ENCODE data around the gene KLHL17.
"Not testable (repeated sequence)": the region's sequence is repeated elsewhere in the genome, so short reads cannot be mapped to it uniquely, and the experiment has no call there.

The KLHL17 gene

DNA sequence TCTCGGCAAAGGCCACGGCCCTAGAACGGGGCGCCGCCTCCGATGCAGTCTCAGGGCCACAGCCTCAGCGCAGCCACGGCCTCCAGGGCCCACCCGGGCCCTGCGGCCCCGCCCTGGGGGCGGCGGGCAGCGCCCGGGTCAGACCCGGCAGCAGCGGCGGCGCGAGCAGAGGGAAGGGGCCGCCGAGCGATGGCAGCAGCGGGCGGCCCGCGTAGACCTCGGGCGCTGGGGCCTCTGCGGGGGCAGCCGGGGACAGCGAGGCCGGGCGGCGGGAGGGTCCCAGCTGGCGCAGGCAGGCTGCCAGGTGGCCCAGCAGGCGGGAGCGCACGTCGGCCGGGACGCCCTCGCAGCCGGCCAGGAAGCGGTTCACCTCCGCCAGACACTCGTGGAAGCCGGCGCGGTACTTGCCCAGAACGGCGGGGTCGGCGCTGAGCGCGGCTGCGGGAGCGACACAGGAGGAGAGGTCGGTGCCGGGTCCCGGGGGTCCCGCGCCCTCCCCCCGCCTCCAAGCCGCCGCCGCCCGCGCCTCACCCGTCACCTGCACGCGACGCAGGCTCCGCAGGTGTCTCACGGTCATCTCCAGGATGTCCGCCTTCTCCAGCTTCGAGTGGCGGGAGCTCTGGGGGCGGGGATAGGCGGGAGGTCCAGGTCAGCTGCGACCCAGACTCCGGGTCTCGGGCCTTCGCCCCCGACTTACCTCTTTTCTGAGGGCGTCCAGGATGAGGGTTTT is 38.8 kb downstream of the KLHL17 start:
- no peak for DNase-seq (ENCODE audit: low read depth in 1 of 2, low spot score in 1 of 2)

DNA sequence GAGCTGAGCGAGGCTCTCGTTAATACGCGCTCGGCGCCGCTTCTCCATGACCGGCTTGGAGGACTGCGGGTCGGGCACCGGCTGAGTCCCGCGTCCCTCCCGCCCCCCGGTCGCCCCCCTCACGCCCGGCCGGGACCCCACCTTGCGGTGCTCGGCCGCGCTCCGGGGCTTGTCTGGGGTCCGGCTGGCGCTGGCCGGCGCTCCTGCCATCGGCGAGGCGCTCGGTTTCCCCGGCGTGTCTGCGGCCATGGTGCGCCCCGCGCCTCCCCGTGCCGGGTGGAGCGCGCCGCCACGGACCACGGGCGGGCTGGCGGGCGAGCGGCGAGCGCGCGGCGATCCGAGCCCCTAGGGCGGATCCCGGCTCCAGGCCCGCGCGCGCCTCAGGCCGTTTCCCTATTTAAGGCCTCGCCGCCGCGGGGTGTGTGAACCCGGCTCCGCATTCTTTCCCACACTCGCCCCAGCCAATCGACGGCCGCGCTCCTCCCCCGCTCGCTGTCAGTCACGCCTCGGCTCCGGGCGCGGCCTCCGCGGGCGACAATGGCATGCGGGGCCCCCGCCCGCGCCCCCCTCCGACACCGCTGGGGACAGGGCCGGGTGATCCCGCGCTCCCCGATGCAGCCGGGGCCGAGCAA is 39.5 kb downstream of the KLHL17 start, which contains the start of gene HES4:
HES4 (minus strand) TSS at position 373 of the 632 bp plus-strand sequence; CDS start at position 249, 124 bp downstream.
- peak in 1 of 2 donors; percentile 42 for DNase-seq (ENCODE audit: low read depth in 1 of 2, low spot score in 1 of 2)

DNA sequence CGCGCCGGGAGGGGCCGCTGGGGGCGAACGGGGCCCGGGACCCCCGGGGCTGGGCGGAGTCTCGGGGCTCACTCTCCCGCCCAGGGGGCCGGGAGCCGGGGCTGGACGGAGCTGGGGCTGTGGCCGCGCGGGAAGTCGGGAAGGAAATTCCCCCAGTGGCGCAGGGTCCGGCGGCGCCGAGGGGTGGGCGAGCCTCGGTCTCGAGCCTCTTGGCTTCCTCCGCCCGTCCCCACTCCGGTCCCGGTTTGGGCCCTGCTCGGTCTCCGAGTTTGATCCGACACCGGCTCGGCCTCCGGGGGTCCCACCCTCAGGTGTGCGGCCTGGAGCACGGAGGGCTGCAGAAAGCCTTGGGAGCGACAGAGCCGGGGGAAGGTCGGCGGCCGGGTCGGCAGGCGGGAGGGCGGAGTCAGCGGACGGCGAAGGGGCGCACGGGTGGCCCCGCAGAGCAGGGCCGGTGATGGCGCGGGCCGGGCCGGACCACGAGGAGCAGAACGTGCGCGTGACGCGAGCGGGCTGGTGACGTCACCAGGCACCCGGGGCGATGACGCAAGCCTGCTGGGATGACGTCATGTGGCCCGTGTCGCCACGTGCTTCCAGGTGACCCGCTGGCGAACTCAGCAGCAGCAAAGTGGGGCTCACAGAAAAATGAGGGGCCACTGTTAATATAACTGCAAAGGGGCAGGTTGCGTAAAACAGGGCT is 40.1 kb downstream of the KLHL17 start:
- DNase-seq (ENCODE audit: low read depth in 1 of 2, low spot score in 1 of 2), result peak; percentile 25 to 55

GRCh38 chr1:1001057-1001783 is 40.8 kb downstream of the KLHL17 start:
- DNase-seq (ENCODE audit: low read depth in 1 of 2, low spot score in 1 of 2), result no peak

- no peak for DNase-seq (ENCODE audit: low read depth in 1 of 2, low spot score in 1 of 2)
Observed at GRCh38 chr1:1003618-1004419, 43.4 kb downstream of the KLHL17 start.

DNA sequence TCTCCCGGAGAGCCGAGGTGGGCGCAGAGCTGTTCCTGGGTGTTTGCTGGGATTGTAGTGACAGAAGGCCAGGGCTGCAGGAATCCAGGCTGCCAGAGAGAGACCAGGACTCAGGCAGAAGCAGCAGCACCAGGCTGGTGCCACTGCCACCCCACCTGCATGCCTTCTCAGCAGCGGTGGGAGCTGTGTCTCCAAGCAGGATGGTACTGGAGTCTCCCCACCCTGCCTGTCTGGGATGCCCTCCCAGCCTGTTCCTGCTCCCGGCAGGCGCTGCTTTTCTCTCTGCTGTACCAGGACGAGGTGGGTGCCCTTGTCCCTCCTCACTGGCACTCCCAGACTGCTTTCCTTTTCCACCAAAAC is 44.0 kb downstream of the KLHL17 start:
- DNase-seq (ENCODE audit: low read depth in 1 of 2, low spot score in 1 of 2), result no peak

DNA sequence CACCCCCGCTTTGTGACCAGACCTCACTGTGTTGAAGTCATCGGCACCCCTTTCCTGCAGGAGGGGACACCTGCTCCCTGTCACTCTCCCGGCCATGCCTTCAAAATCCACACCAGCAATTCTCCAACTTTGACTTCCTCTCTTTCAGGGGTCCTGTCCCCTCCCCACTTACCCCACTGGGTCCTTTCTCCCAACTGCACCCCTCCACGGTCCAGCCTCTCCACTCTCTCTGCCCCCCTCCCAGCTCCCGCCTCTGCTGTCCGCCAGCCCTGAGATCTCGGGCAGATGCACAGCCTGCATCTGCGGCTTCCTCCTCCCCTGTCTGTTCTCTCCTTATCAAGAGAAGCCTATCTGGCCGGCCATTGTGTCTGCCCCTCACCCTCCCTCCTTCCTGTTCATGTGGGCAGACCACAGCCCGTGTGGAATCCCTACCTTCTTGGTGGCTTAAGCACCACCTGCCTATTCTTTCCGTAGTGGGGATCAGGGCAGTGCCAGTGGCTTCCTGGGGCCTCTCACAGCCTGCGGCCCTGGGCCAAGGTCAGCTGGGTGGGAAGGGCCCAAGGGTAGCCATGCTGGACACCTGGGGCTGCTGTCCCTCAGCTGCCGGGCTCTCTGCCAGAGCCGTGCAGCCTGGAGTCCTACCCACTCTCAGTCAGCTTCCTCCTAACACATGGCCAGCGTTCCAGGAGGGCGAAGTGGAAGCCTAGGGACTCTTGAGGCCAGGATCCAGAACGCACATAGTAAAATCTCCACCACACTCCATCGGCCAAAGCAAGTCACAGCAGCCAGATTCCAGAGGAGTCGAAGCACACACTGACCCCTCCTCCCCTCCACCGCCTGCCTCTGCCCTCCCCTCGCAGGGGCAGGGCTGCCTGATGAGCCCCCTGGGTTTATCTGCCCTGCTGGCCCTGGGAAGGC is 44.7 kb downstream of the KLHL17 start:
- DNase-seq (ENCODE audit: low read depth in 1 of 2, low spot score in 1 of 2), result no peak

- no peak for DNase-seq (ENCODE audit: low read depth in 1 of 2, low spot score in 1 of 2)
Observed at GRCh38 chr1:1005774-1006304, 45.5 kb downstream of the KLHL17 start.

GRCh38 chr1:1006305-1007159 is 46.1 kb downstream of the KLHL17 start:
- no peak for DNase-seq (ENCODE audit: low read depth in 1 of 2, low spot score in 1 of 2)

DNA sequence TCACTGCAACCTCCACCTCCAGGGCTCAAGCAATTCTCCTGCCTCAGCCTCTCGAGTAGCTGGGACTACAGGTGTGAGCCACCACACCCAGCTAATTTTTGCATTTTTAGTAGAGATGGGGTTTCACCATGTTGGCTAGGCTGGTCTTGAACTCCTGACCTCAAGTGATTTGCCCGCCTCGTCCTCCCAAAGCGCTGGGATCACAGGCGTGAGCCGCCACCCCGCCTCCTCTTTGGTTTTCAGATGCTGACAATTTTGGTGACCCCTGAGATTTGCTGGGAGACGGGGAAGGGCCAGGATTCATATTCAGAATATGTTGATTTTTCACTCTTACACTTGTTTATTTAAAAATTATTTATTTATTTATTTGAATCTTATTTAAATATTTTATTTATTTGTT is 49.7 kb downstream of the KLHL17 start:
- not testable (repeated sequence) for DNase-seq (ENCODE audit: low read depth in 1 of 2, low spot score in 1 of 2)

DNA sequence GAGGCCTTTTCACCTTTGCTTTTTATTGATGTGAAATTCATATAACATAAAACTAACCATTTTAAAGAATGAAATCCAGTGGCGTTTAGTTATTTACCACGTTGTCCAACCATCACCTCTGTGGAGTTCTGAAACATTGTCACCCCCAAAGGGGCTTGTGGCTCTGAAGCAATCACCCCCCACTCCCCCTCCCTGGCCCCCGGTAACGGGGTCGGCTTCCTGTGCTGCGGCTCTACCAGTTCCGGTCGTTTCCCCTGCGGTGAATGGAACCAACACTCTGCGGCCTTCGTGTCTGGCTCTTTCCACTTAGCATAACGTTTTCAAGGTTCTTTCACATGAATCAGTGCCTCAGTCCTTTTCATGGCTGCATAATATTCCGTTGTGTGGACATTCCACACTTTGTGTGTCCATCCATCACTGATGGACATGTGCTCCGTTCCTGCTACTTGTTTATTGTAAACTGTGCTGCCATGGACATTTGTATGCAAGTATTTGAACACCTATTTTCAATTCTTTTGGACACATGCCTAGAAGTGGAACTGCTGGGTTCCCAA is 51.1 kb downstream of the KLHL17 start:
- no peak for DNase-seq (ENCODE audit: low read depth in 1 of 2, low spot score in 1 of 2)

GRCh38 chr1:1012736-1013104 is 52.3 kb downstream of the KLHL17 start:
- DNase-seq (ENCODE audit: low read depth in 1 of 2, low spot score in 1 of 2), result not testable (repeated sequence)

- DNase-seq (ENCODE audit: low read depth in 1 of 2, low spot score in 1 of 2), result peak; percentile 68 to 77
Observed at GRCh38 chr1:1013105-1013921, 52.9 kb downstream of the KLHL17 start, which contains the start of gene ISG15. TSS of gene ISG15 (plus strand) at chr1:1013497. CDS start at chr1:1013574, 77 bp downstream.

GRCh38 chr1:1013922-1014648 is 53.7 kb downstream of the KLHL17 start:
- DNase-seq (ENCODE audit: low read depth in 1 of 2, low spot score in 1 of 2), result no peak

DNA sequence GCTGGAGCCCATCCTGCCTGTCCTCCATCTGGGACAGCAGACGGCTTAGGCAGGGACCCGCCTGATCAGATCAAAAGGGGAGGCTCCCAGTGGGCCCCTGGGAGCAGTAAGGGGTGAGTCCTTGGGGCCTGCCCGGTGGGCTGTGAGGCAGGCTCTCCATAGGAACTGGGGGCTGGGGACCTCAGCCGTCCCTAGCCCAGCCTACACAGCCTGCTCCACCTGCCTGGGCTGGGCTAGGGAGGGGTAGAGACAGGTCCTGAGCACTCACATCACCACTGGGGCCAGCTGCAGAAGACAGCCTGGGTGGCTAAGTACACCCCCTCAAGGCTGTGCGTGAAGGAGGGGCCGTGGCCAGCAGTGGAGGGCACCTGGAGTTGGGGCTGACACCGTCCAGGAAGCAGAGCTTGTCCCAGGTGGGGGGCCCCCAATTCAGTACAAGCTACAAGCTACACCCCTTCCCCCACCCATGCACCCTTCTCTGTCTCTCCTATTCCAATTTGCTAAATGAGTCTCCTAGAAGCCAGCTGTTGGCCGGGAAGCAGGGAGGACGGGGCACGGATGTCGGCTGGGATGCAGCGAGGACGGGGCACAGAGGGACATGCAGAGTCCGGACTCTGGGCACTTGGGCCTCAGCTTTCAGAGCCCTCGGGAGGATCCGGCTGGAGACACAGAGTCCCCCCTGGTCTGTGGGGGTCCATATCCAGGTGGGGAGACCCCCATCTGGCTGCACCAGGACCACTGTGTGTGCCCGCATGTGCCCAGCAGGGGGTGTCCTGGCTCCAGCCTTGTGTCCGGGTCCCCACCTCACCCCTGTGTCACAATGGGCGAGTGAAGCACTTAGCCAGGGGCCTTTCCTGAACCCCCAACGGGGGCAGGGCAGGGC is 54.7 kb downstream of the KLHL17 start:
- DNase-seq (ENCODE audit: low read depth in 1 of 2, low spot score in 1 of 2), result no peak
